Panc1 (cell line): ENCODE results near the gene PDGFD. TPM values are rescaled to one million over a fixed set of nuclear protein-coding genes. Genes with fewer than 3 reads are reported as not detected.

ENCODE experiments used
- ATAC-seq: fragments of 200-7000 bp; cut with Tn5 transposase; 2 replicates; pipeline ENCODE4 v1.9.1; 2020; ENCODE audit warnings: mild to moderate bottlenecking, moderate library complexity
- BruUV-seq: library from RNA; stranded (reverse); fragments of 400-500 nt; replicated peaks from 2 replicates; lab custom pipeline; 2021; lab: Mats Ljungman, UMichigan
- CTCF ChIA-PET: fragments of 300-600 bp; sonication (Branson Sonifier 250); formaldehyde crosslinking; loops from one replicate; lab custom pipeline; 2022; ENCODE audit warnings: antibody characterized with exemption; lab: Charles Lee
- POLR2A ChIA-PET: fragments of 300-600 bp; sonication (Branson Sonifier 250); formaldehyde crosslinking; loops from one replicate; lab custom pipeline; 2022; ENCODE audit warnings: antibody characterized with exemption; lab: Charles Lee
- DNase-seq: peaks from one replicate; pipeline ENCODE4 v3.0.0-alpha.2; 2010; ENCODE audit warnings: low read depth, low spot score
- H3K27ac ChIP-seq: 2 replicates; pipeline ENCODE4 v1.5.1; 2011; ENCODE audit warnings: mild to moderate bottlenecking, low read length, inconsistent platforms
- H3K27me3 ChIP-seq: fragments of 200-500 bp; sonication (Bioruptor generic); 2 replicates; pipeline ENCODE4 v1.6.0; 2014; ENCODE audit warnings: low read length, inconsistent platforms; ENCODE audit not compliant: control insufficient read depth, insufficient read depth
- H3K36me3 ChIP-seq: fragments of 200-500 bp; sonication (Bioruptor generic); 2 replicates; pipeline ENCODE4 v1.5.1; 2014; ENCODE audit warnings: inconsistent platforms, mild to moderate bottlenecking, low read length, moderate library complexity; ENCODE audit not compliant: control insufficient read depth, insufficient read depth
- H3K4me1 ChIP-seq: 2 replicates; pipeline ENCODE4 v1.5.1; 2011; ENCODE audit warnings: inconsistent platforms, mild to moderate bottlenecking, low read length, moderate library complexity; ENCODE audit not compliant: control insufficient read depth, insufficient read depth
- H3K4me3 ChIP-seq, 2 experiments: 2 replicates each; pipeline ENCODE4 v1.5.1; 2011 to 2012; ENCODE audit warnings: low read depth in 2 of 2, low read length in 2 of 2, mild to moderate bottlenecking in 2 of 2, inconsistent platforms in 1 of 2, moderate library complexity in 1 of 2
- H3K9me3 ChIP-seq: fragments of 200-500 bp; sonication (Bioruptor generic); 2 replicates; pipeline ENCODE4 v1.5.1; 2014; ENCODE audit warnings: low read depth, mild to moderate bottlenecking, inconsistent platforms, low read length, moderate library complexity; ENCODE audit not compliant: control insufficient read depth, insufficient read depth
- POLR2AphosphoS5 ChIP-seq: IDR thresholded peaks from 2 replicates; pipeline ENCODE4 v1.6.1; 2012; ENCODE audit warnings: mild to moderate bottlenecking, low read depth, low read length, moderate library complexity
- SIN3A ChIP-seq: IDR thresholded peaks from 2 replicates; pipeline ENCODE4 v1.6.1; 2012; ENCODE audit warnings: low read depth, mild to moderate bottlenecking, low read length, moderate library complexity, borderline replicate concordance; ENCODE audit not compliant: insufficient read depth
- TCF7L2 ChIP-seq: IDR thresholded peaks from 2 replicates; pipeline ENCODE4 v1.6.1; 2011; ENCODE audit warnings: mild to moderate bottlenecking, low read depth, low read length, inconsistent platforms
- in situ Hi-C: cut with HindIII; loops from 2 replicates; pipeline ENCODE4 v1.10.0; 2016; ENCODE audit warnings: low sequenced_read_pairs, low pct_unique_long_range_greater_than_20kb
- intact Hi-C: fragments of 100-400 bp; cut with micrococcal nuclease; formaldehyde crosslinking; loops from one replicate; pipeline ENCODE4 v1.10.0; 2022; ENCODE audit not compliant: unreplicated experiment
- total RNA-seq: library from RNA; stranded (reverse); gene quantifications from one replicate; pipeline ENCODE4 v1.2.1, GENCODE V29; 2021; ENCODE audit not compliant: unreplicated experiment
- TF ChIP-seq, protein P1 (sequence below): fragments of 450-650 bp; IDR thresholded peaks from 2 replicates; pipeline ENCODE4 v1.5.1; 2017; ENCODE audit warnings: mild to moderate bottlenecking
- TF ChIP-seq, protein P2 (sequence below), 2 experiments: IDR thresholded peaks; 2 replicates each; pipeline ENCODE4 v1.6.1; 2011 to 2012; ENCODE audit warnings: low read depth in 2 of 2, control low read depth in 1 of 2, low read length in 1 of 2, mild to moderate bottlenecking in 1 of 2, moderate library complexity in 1 of 2; ENCODE audit not compliant: insufficient read depth in 1 of 2

PDGFD gene
- total RNA-seq, 1 experiment from 2014 or later, result 1.3 TPM

DNA sequence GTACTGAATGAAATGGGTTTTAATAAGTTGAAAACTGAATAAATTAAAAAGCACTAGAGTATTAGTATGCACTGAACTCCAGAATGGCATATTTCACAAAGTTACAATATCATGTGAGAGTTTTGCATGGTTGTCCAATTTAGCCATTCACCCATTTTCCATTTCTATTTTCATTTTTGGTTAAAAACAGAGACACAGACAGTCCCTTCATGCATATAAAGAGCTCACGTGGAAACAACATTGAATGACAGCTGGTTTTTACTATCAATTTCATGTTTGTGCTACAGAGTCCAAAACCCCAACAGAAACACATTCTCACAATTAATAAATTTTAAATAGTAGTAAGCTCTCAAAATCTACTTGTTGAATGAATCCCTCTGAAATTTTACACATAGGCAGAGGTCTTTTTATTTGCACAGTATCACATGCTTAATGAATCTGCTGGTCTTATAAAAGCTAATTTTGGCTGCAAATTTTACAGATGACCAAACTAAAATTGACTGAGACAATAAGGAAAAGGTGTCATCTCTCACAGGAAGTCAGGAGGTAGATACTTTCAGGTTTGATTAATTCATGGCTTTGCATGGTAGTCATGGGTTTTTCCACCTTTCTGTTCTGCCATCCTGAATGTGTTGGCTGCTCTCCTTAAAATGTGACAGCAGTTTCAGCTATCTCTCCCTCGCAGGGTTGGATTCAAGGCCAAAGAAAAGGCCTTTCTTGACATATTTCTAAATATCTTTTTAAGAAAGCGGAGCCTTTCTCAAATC lies 148.1 kb downstream of the PDGFD start:
- intact Hi-C loops, result no loop called here
- Histone ChIP-seq H3K27ac (no peak overlapping the region), H3K4me3 (no peak overlapping the region), H3K9me3 (no peaks in the 10 kb centered on the region), H3K27me3 (no peaks in the 10 kb centered on the region), H3K4me1 (no peaks in the 10 kb centered on the region), H3K36me3 (no peaks in the 10 kb centered on the region)
- DNase-seq (no peak), ATAC-seq (no peak)
- ChIA-PET POLR2A (no interaction called here), CTCF (no interaction called here)
- TF ChIP-seq, protein P1, sequence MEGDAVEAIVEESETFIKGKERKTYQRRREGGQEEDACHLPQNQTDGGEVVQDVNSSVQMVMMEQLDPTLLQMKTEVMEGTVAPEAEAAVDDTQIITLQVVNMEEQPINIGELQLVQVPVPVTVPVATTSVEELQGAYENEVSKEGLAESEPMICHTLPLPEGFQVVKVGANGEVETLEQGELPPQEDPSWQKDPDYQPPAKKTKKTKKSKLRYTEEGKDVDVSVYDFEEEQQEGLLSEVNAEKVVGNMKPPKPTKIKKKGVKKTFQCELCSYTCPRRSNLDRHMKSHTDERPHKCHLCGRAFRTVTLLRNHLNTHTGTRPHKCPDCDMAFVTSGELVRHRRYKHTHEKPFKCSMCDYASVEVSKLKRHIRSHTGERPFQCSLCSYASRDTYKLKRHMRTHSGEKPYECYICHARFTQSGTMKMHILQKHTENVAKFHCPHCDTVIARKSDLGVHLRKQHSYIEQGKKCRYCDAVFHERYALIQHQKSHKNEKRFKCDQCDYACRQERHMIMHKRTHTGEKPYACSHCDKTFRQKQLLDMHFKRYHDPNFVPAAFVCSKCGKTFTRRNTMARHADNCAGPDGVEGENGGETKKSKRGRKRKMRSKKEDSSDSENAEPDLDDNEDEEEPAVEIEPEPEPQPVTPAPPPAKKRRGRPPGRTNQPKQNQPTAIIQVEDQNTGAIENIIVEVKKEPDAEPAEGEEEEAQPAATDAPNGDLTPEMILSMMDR, result no peak
- no peak for TF ChIP-seq POLR2AphosphoS5
- in situ Hi-C loops, result no loop called here
- BruUV-seq, result no TSS peak

DNA sequence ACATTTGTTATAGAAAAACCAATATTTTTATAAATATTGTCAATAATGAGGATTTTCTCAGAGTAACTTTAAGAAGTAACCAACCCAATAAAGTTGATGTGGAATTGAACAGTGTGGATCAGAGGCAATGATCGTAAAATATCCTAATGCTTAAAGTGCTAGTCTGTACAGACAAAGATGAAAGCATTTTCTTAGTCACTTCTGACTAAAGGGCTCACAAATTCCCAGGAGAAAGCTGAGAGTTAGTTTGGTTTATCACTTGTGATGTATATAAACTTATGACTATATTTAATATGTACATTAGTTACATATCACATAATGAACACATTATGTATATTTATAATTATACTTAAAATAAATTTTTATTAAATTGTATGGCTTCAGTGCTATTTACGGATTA lies 152.9 kb downstream of the PDGFD start:
- Histone ChIP-seq H3K4me1 (no peaks in the 10 kb centered on the region), H3K4me3 (no peak overlapping the region), H3K9me3 (no peaks in the 10 kb centered on the region), H3K27ac (no peak overlapping the region), H3K27me3 (no peaks in the 10 kb centered on the region), H3K36me3 (no peaks in the 10 kb centered on the region)
- no peak for ATAC-seq
- intact Hi-C loops (no loop called here), in situ Hi-C loops (no loop called here)
- no peak for DNase-seq
- TF ChIP-seq, protein P2, sequence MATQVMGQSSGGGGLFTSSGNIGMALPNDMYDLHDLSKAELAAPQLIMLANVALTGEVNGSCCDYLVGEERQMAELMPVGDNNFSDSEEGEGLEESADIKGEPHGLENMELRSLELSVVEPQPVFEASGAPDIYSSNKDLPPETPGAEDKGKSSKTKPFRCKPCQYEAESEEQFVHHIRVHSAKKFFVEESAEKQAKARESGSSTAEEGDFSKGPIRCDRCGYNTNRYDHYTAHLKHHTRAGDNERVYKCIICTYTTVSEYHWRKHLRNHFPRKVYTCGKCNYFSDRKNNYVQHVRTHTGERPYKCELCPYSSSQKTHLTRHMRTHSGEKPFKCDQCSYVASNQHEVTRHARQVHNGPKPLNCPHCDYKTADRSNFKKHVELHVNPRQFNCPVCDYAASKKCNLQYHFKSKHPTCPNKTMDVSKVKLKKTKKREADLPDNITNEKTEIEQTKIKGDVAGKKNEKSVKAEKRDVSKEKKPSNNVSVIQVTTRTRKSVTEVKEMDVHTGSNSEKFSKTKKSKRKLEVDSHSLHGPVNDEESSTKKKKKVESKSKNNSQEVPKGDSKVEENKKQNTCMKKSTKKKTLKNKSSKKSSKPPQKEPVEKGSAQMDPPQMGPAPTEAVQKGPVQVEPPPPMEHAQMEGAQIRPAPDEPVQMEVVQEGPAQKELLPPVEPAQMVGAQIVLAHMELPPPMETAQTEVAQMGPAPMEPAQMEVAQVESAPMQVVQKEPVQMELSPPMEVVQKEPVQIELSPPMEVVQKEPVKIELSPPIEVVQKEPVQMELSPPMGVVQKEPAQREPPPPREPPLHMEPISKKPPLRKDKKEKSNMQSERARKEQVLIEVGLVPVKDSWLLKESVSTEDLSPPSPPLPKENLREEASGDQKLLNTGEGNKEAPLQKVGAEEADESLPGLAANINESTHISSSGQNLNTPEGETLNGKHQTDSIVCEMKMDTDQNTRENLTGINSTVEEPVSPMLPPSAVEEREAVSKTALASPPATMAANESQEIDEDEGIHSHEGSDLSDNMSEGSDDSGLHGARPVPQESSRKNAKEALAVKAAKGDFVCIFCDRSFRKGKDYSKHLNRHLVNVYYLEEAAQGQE (IDR thresholded peaks at IDR 0.05; ENCODE audit: insufficient read depth in 1 of 2, low read depth in 2 of 2, low read length in 1 of 2), result no peak
- TF ChIP-seq POLR2AphosphoS5 (no peak), SIN3A (no peak), TCF7L2 (no peak)
- TF ChIP-seq, protein P1, result no peak
- BruUV-seq, result no TSS peak
- ChIA-PET POLR2A (no interaction called here), CTCF (no interaction called here)
